K562 (cell line): ENCODE measurements around the gene COPB2. TPM values are rescaled to one million over a fixed set of nuclear protein-coding genes. Genes with fewer than 3 reads are reported as not detected.

Experiments used
- ARID3B ChIP-seq: fragments of 250-450 bp; sonication (Bioruptor Pico); IDR thresholded peaks from 2 replicates; pipeline ENCODE4 v1.4.0; 2020; ENCODE audit warnings: borderline replicate concordance
- ATF6 ChIP-seq: sonication (generic); formaldehyde crosslinking; IDR thresholded peaks from 2 replicates; pipeline ENCODE4 v1.4.0; 2020; ENCODE audit warnings: mild to moderate bottlenecking, missing genetic modification reagents
- BRF1 ChIP-seq: IDR thresholded peaks from 3 replicates; pipeline ENCODE4 v1.6.1; 2011; ENCODE audit warnings: borderline replicate concordance, mild to moderate bottlenecking; ENCODE audit not compliant: insufficient read length; ENCODE audit errors: extremely low read depth
- DMBX1 ChIP-seq: fragments of 250-450 bp; sonication (Bioruptor Pico); IDR thresholded peaks from 2 replicates; pipeline ENCODE4 v1.8.0; 2022; ENCODE audit warnings: inconsistent platforms, mild to moderate bottlenecking, moderate library complexity, borderline replicate concordance
- DPF2 ChIP-seq: fragments of 450-650 bp; IDR thresholded peaks from 2 replicates; pipeline ENCODE4 v1.6.1; 2016
- ESRRA ChIP-seq: fragments of 450-650 bp; IDR thresholded peaks from 2 replicates; pipeline ENCODE4 v1.6.1; 2014; ENCODE audit warnings: low read depth, mild to moderate bottlenecking, moderate library complexity, borderline replicate concordance
- FOXK2 ChIP-seq, 2 experiments: fragments of 450-650 bp; IDR thresholded peaks in 1 of 2; conservative IDR thresholded peaks in 1 of 2; 2 replicates each; pipeline ENCODE4 v1.6.1; 2016; ENCODE audit warnings: low read depth in 2 of 2, mild to moderate bottlenecking in 1 of 2
- ID3 ChIP-seq, 2 experiments: fragments of 250-450 bp in 1 of 2; fragments of 450-650 bp in 1 of 2; sonication (Bioruptor Pico) in 1 of 2; IDR thresholded peaks; 2 replicates each; pipeline versions ENCODE4 v1.6.1 to v1.8.0; 2016 to 2021; ENCODE audit warnings: mild to moderate bottlenecking in 2 of 2, moderate library complexity in 2 of 2, missing compliant biosample characterization in 1 of 2, missing genetic modification characterization in 1 of 2
- JUN ChIP-seq, 2 experiments: sonication (generic) in 1 of 2; formaldehyde crosslinking in 1 of 2; IDR thresholded peaks; 2 replicates each; pipeline versions ENCODE4 v1.6.1 to v1.8.0; 2012 to 2022; ENCODE audit warnings: borderline replicate concordance in 2 of 2, mild to moderate bottlenecking in 2 of 2, improper control_type of control experiment in 1 of 2, low read depth in 1 of 2, low read length in 1 of 2, missing genetic modification reagents in 1 of 2
- KAT7 ChIP-seq: sonication (generic); formaldehyde crosslinking; IDR thresholded peaks from 2 replicates; pipeline ENCODE4 v1.8.0; 2022; ENCODE audit warnings: missing genetic modification reagents, mild to moderate bottlenecking, borderline replicate concordance
- MTA2 ChIP-seq: fragments of 450-650 bp; IDR thresholded peaks from 2 replicates; pipeline ENCODE4 v1.6.1; 2016; ENCODE audit warnings: low read depth
- SMAD2 ChIP-seq: fragments of 150-350 bp; IDR thresholded peaks from 2 replicates; pipeline ENCODE4 v1.6.1; 2014; ENCODE audit warnings: low read depth, mild to moderate bottlenecking, low read length
- STAG1 ChIP-seq: sonication (generic); formaldehyde crosslinking; IDR thresholded peaks from 2 replicates; pipeline ENCODE4 v1.5.0; 2020; ENCODE audit warnings: missing genetic modification reagents, borderline replicate concordance
- TSC22D4 ChIP-seq: fragments of 450-650 bp; IDR thresholded peaks from 2 replicates; pipeline ENCODE4 v1.6.1; 2016; ENCODE audit warnings: missing genetic modification characterization, missing biosample characterization, control low read depth
- YY1 ChIP-seq, 3 experiments: IDR thresholded peaks; 2 replicates each; pipeline ENCODE4 v1.6.1; 2011; ENCODE audit warnings: low read length in 2 of 3, mild to moderate bottlenecking in 2 of 3, moderate library complexity in 2 of 3, borderline replicate concordance in 1 of 3, control low read depth in 1 of 3, low read depth in 1 of 3; ENCODE audit not compliant: insufficient read depth in 3 of 3, insufficient replicate concordance in 2 of 3, control insufficient read depth in 1 of 3, insufficient read length in 1 of 3; ENCODE audit errors: extremely low read depth in 1 of 3
- ZEB2 ChIP-seq: fragments of 450-650 bp; IDR thresholded peaks from 2 replicates; pipeline ENCODE4 v1.6.1; 2016
- ZNF197 ChIP-seq: fragments of 200-800 bp; sonication (Bioruptor generic); IDR thresholded peaks from 2 replicates; pipeline ENCODE4 v1.6.1; 2016; ENCODE audit warnings: low read depth, missing genetic modification characterization, missing compliant biosample characterization
- ZNF354B ChIP-seq: fragments of 250-450 bp; sonication (Bioruptor Pico); IDR thresholded peaks from 2 replicates; pipeline ENCODE4 v1.4.0; 2020
- polyA plus RNA-seq, 8 experiments: library from polyadenylated mRNA; depleted of rRNA in 4 of 8; stranded (reverse) in 5 of 8; unstranded in 3 of 8; fragments of >200 nt; fragmentation: Nextera tagmentation in 2 of 8; fragmentation: Illumina TruSeq in 1 of 8; extraction: Ambion mirVana in 2 of 8; extraction: Trizol in 1 of 8; gene quantifications; 2 replicates each; pipeline versions ENCODE4 v1.2.1 to v1.2.3, GENCODE V29; 2011 to 2014; ENCODE audit warnings: inconsistent platforms in 1 of 8, missing spikeins in 1 of 8
- total RNA-seq, 7 experiments: library from RNA; depleted of rRNA in 6 of 7; stranded (reverse); fragments of >200 nt in 6 of 7; fragmentation: Illumina TruSeq in 2 of 7; extraction: Trizol in 2 of 7; gene quantifications; 2 replicates each; pipeline versions ENCODE4 v1.2.1 to v1.2.3, GENCODE V29; 2011 to 2021; ENCODE audit warnings: low replicate concordance in 1 of 7
- TF ChIP-seq, protein P1 (sequence below): fragments of 450-650 bp; formaldehyde crosslinking; IDR thresholded peaks from 2 replicates; pipeline ENCODE4 v1.4.0; 2020; ENCODE audit warnings: mild to moderate bottlenecking, moderate library complexity
- TF ChIP-seq, protein P2 (sequence below): fragments of 450-650 bp; conservative IDR thresholded peaks from 2 replicates; pipeline ENCODE4 v1.6.1; 2016; ENCODE audit warnings: missing genetic modification characterization, low read depth, mild to moderate bottlenecking, missing compliant biosample characterization, moderate library complexity

COPB2 gene
- total and polyA plus RNA-seq, 9 of the 15 experiments (the other 6 are each of a cell fraction or from before 2014, with no cell fraction given) = 64.3 to 189 (median 130) TPM

- TF ChIP-seq SMAD2 = no peak
- no peak for TF ChIP-seq ZNF354B (CRISPR knock-in tag)
- TF ChIP-seq DPF2 = peak; percentile 85
- TF ChIP-seq MTA2 = 0 out of 2 replicates have a peak, but pooled peaks have one; percentile 8
- TF ChIP-seq, protein P1, sequence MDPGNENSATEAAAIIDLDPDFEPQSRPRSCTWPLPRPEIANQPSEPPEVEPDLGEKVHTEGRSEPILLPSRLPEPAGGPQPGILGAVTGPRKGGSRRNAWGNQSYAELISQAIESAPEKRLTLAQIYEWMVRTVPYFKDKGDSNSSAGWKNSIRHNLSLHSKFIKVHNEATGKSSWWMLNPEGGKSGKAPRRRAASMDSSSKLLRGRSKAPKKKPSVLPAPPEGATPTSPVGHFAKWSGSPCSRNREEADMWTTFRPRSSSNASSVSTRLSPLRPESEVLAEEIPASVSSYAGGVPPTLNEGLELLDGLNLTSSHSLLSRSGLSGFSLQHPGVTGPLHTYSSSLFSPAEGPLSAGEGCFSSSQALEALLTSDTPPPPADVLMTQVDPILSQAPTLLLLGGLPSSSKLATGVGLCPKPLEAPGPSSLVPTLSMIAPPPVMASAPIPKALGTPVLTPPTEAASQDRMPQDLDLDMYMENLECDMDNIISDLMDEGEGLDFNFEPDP (CRISPR knock-in tag) = no peak
- no peak for TF ChIP-seq BRF1
- TF ChIP-seq ZEB2 = peak; percentile 77
- TF ChIP-seq TSC22D4 = no peak
- TF ChIP-seq ZNF197 (CRISPR knock-in tag) = 0 out of 2 replicates have a peak, but pooled peaks have one; percentile 54
- peak; percentile 39 to 44; a peak in 2 of 4 replicates for TF ChIP-seq FOXK2 (conservative IDR thresholded peaks at IDR 0.05 in 1 of 2, IDR thresholded peaks at IDR 0.05 in 1 of 2; ENCODE audit: low read depth in 2 of 2)
- peak; percentile 95 for TF ChIP-seq ESRRA
- no peak for TF ChIP-seq ATF6
- TF ChIP-seq YY1 (IDR thresholded peaks at IDR 0.05; ENCODE audit: borderline replicate concordance in 1 of 3, control insufficient read depth in 1 of 3, extremely low read depth in 1 of 3, insufficient read depth in 3 of 3, insufficient read length in 1 of 3, insufficient replicate concordance in 2 of 3, low read depth in 1 of 3, low read length in 2 of 3) = peak; percentile 21 to 75 (median 30)
- no peak for TF ChIP-seq ID3 (CRISPR knock-in tag; IDR thresholded peaks at IDR 0.05)
- peak; percentile 90 for TF ChIP-seq ID3 (tag; IDR thresholded peaks at IDR 0.05)
- TF ChIP-seq, protein P2, sequence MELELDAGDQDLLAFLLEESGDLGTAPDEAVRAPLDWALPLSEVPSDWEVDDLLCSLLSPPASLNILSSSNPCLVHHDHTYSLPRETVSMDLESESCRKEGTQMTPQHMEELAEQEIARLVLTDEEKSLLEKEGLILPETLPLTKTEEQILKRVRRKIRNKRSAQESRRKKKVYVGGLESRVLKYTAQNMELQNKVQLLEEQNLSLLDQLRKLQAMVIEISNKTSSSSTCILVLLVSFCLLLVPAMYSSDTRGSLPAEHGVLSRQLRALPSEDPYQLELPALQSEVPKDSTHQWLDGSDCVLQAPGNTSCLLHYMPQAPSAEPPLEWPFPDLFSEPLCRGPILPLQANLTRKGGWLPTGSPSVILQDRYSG (tag) = no peak
- TF ChIP-seq ARID3B = no peak
- TF ChIP-seq STAG1 (CRISPR knock-in tag) = no peak
- TF ChIP-seq JUN (IDR thresholded peaks at IDR 0.05; ENCODE audit: borderline replicate concordance, low read depth, low read length) = peak; percentile 77; the same call in 1 of the 2 replicates
- no peak for TF ChIP-seq JUN (CRISPR knock-in tag; IDR thresholded peaks at IDR 0.05; ENCODE audit: borderline replicate concordance)
- TF ChIP-seq DMBX1 (CRISPR knock-in tag) = 0 out of 2 replicates have a peak, but pooled peaks have one; percentile 52
- 0 out of 2 replicates have a peak, but pooled peaks have one; percentile 1 for TF ChIP-seq KAT7 (CRISPR knock-in tag)
Measured at GRCh38 chr3:139312959-139313358, 76.5 kb downstream of the COPB2 start (continued).
